ENCODE data around the gene ZC3HAV1L. TPM values are rescaled to one million over a fixed set of nuclear protein-coding genes. Genes with fewer than 3 reads are reported as not detected.

The ZC3HAV1L gene
- total RNA-seq, 1 experiment from 2014 or later: 15.0 TPM

- intact Hi-C loops (cut with micrococcal nuclease; ENCODE audit: unreplicated experiment): loop anchor here (5.0 to 10.0 kb wide), 2 partner anchors 59 to 191 kb away; no protein-coding TSS in a partner anchor
Measured at GRCh38 chr7:139075871-139076686, 40.2 kb upstream of the ZC3HAV1L start.

GRCh38 chr7:139075031-139075652 is 39.3 kb upstream of the ZC3HAV1L start:
- Mint-ChIP-seq H3K4me3 (ENCODE audit: low read depth, unreplicated experiment) (no peak overlapping the region), H3K27me3 (ENCODE audit: unreplicated experiment) (no peaks in the 10 kb centered on the region), H3K27ac (ENCODE audit: unreplicated experiment) (no peak overlapping the region), H3K9me3 (ENCODE audit: low read depth, unreplicated experiment) (no peaks in the 10 kb centered on the region), H3K36me3 (ENCODE audit: insufficient read depth, unreplicated experiment) (peaks cover 59% of the 10 kb centered on the region), H3K4me1 (ENCODE audit: low read depth, unreplicated experiment) (no peaks in the 10 kb centered on the region)
- peak; percentile 65 for DNase-seq
- intact Hi-C loops (cut with micrococcal nuclease; ENCODE audit: unreplicated experiment): loop anchor here (5.0 to 10.0 kb wide), 2 partner anchors 58 to 190 kb away; no protein-coding TSS in a partner anchor
- CTCF ChIA-PET: interaction anchor here (0.5 to 1.4 kb wide), 10 partner anchors 11 to 572 kb away, joined by 3 to 10 read pairs (median 4); no protein-coding TSS in a partner anchor
- no TSS peak for BruUV-seq (replicated peaks)
- TF ChIP-seq CTCF (IDR thresholded peaks at IDR 0.05; ENCODE audit: unreplicated experiment): no peak

More at GRCh38 chr7:139075871-139076686, 40.2 kb upstream of the ZC3HAV1L start:
- no peak for TF ChIP-seq CTCF (IDR thresholded peaks at IDR 0.05; ENCODE audit: unreplicated experiment)
- Mint-ChIP-seq H3K36me3 (ENCODE audit: insufficient read depth, unreplicated experiment) (peaks cover 65% of the 10 kb centered on the region), H3K27ac (ENCODE audit: unreplicated experiment) (no peak overlapping the region), H3K9me3 (ENCODE audit: low read depth, unreplicated experiment) (no peaks in the 10 kb centered on the region), H3K27me3 (ENCODE audit: unreplicated experiment) (no peaks in the 10 kb centered on the region), H3K4me3 (ENCODE audit: low read depth, unreplicated experiment) (no peak overlapping the region), H3K4me1 (ENCODE audit: low read depth, unreplicated experiment) (no peaks in the 10 kb centered on the region)
- no TSS peak for BruUV-seq (replicated peaks)
- DNase-seq: no peak
- CTCF ChIA-PET: interaction anchor here (1.2 kb wide), 1 partner anchor 21 kb away, joined by 3 read pairs; no protein-coding TSS in a partner anchor

- H3K4me3 Mint-ChIP-seq (ENCODE audit: low read depth, unreplicated experiment): no peak overlapping the region
- BruUV-seq (replicated peaks): no TSS peak
- CTCF ChIA-PET: no interaction called here
- no peak for TF ChIP-seq CTCF (IDR thresholded peaks at IDR 0.05; ENCODE audit: unreplicated experiment)
- H3K27me3 Mint-ChIP-seq (ENCODE audit: unreplicated experiment): no peaks in the 10 kb centered on the region
- no peak overlapping the region for H3K27ac Mint-ChIP-seq (ENCODE audit: unreplicated experiment)
- intact Hi-C loops (cut with micrococcal nuclease; ENCODE audit: unreplicated experiment): loop anchor here (10.0 kb wide), 1 partner anchor 188 kb away; no protein-coding TSS in a partner anchor
- H3K9me3 Mint-ChIP-seq (ENCODE audit: low read depth, unreplicated experiment): no peaks in the 10 kb centered on the region
- peaks cover 39% of the 10 kb centered on the region for H3K36me3 Mint-ChIP-seq (ENCODE audit: insufficient read depth, unreplicated experiment)
- peaks cover 8% of the 10 kb centered on the region for H3K4me1 Mint-ChIP-seq (ENCODE audit: low read depth, unreplicated experiment)
- DNase-seq: no peak
Measured at GRCh38 chr7:139072796-139073195, 37.0 kb upstream of the ZC3HAV1L start.

- TF ChIP-seq CTCF (IDR thresholded peaks at IDR 0.05; ENCODE audit: unreplicated experiment): no peak
- intact Hi-C loops (cut with micrococcal nuclease; ENCODE audit: unreplicated experiment): loop anchor here (10.0 kb wide), 1 partner anchor 187 kb away; no protein-coding TSS in a partner anchor
- CTCF ChIA-PET: no interaction called here
- Mint-ChIP-seq H3K4me3 (ENCODE audit: low read depth, unreplicated experiment) (no peak overlapping the region), H3K9me3 (ENCODE audit: low read depth, unreplicated experiment) (no peaks in the 10 kb centered on the region), H3K27me3 (ENCODE audit: unreplicated experiment) (no peaks in the 10 kb centered on the region), H3K36me3 (ENCODE audit: insufficient read depth, unreplicated experiment) (peaks cover 42% of the 10 kb centered on the region), H3K4me1 (ENCODE audit: low read depth, unreplicated experiment) (peaks cover 8% of the 10 kb centered on the region), H3K27ac (ENCODE audit: unreplicated experiment) (no peak overlapping the region)
- no TSS peak for BruUV-seq (replicated peaks)
- DNase-seq: no peak
Measured at GRCh38 chr7:139071680-139072079, 35.8 kb upstream of the ZC3HAV1L start.

Measured in Calu3 (cell line).